OCI-LY7 (cell line): ENCODE results near the gene ZCCHC3. TPM values are rescaled to one million over a fixed set of nuclear protein-coding genes. Genes with fewer than 3 reads are reported as not detected.

ENCODE experiments used
- BruUV-seq: library from RNA; stranded (reverse); fragments of 400-500 nt; replicated peaks from 2 replicates; lab custom pipeline; 2021; lab: Mats Ljungman, UMichigan
- CTCF ChIA-PET: fragments of 300-600 bp; sonication (Branson Sonifier 250); formaldehyde crosslinking; loops from one replicate; lab custom pipeline; 2022; ENCODE audit warnings: antibody characterized with exemption; ENCODE audit not compliant: unreplicated experiment; lab: Charles Lee
- POLR2A ChIA-PET: fragments of 300-600 bp; sonication (Branson Sonifier 250); formaldehyde crosslinking; loops from one replicate; lab custom pipeline; 2022; ENCODE audit warnings: antibody characterized with exemption; lab: Charles Lee
- DNase-seq: peaks from one replicate; pipeline ENCODE4 v3.0.0-alpha.2; 2015; ENCODE audit warnings: low spot score
- H2AFZ ChIP-seq: fragments of 200-600 bp; sonication (generic), shearing (Covaris generic); 2 replicates; pipeline ENCODE4 v1.6.1; 2014; ENCODE audit warnings: mild to moderate bottlenecking, antibody characterized with exemption, low read length, moderate library complexity
- H3K27ac ChIP-seq: fragments of 200-600 bp; sonication (generic); 2 replicates; pipeline ENCODE4 v1.5.1; 2014; ENCODE audit warnings: mixed run types, low read depth, mild to moderate bottlenecking, moderate library complexity, low read length, inconsistent platforms; ENCODE audit not compliant: poor library complexity, severe bottlenecking
- H3K36me3 ChIP-seq: fragments of 200-600 bp; sonication (generic); 2 replicates; pipeline ENCODE4 v1.6.1; 2014; ENCODE audit warnings: mild to moderate bottlenecking, antibody characterized with exemption, low read length, moderate library complexity, mixed read lengths; ENCODE audit not compliant: insufficient read depth
- H3K4me1 ChIP-seq: fragments of 200-600 bp; sonication (generic); 2 replicates; pipeline ENCODE4 v1.5.1; 2014; ENCODE audit warnings: mild to moderate bottlenecking, low read length; ENCODE audit not compliant: insufficient read depth, poor library complexity, severe bottlenecking
- H3K4me2 ChIP-seq: fragments of 200-600 bp; sonication (generic); 2 replicates; pipeline ENCODE4 v1.6.1; 2014; ENCODE audit warnings: mild to moderate bottlenecking, low read length
- H3K4me3 ChIP-seq: fragments of 200-600 bp; sonication (generic); 2 replicates; pipeline ENCODE4 v1.5.1; 2014; ENCODE audit warnings: mild to moderate bottlenecking, low read depth, low read length; ENCODE audit not compliant: poor library complexity, severe bottlenecking
- H3K79me2 ChIP-seq: fragments of 200-600 bp; sonication (generic); 2 replicates; pipeline ENCODE4 v1.6.1; 2016; ENCODE audit warnings: low read depth, mild to moderate bottlenecking, low read length, moderate library complexity, mixed read lengths; ENCODE audit not compliant: insufficient read depth
- H3K9me2 ChIP-seq: fragments of 200-600 bp; sonication (generic); 2 replicates; pipeline ENCODE4 v1.6.1; 2016; ENCODE audit warnings: mild to moderate bottlenecking, low read length, mixed read lengths; ENCODE audit not compliant: insufficient read depth
- H3K9me3 ChIP-seq: fragments of 200-600 bp; sonication (generic); 2 replicates; pipeline ENCODE4 v1.6.1; 2014; ENCODE audit warnings: mild to moderate bottlenecking, mixed run types, low read length, mixed read lengths
- H4K20me1 ChIP-seq: fragments of 200-600 bp; sonication (generic); 2 replicates; pipeline ENCODE4 v1.6.1; 2014; ENCODE audit warnings: mild to moderate bottlenecking, antibody characterized with exemption, low read length, moderate library complexity, mixed read lengths; ENCODE audit not compliant: insufficient read depth
- EZH2phosphoT487 ChIP-seq: fragments of 200-600 bp; sonication (generic); IDR thresholded peaks from 2 replicates; pipeline ENCODE4 v1.6.1; 2018; ENCODE audit warnings: low read depth, borderline replicate concordance, mild to moderate bottlenecking, mixed run types, antibody characterized with exemption, low read length, moderate library complexity, mixed read lengths
- intact Hi-C: fragments of 100-400 bp; cut with micrococcal nuclease; formaldehyde crosslinking; loops from one replicate; pipeline ENCODE4 v1.10.0; 2022; ENCODE audit not compliant: unreplicated experiment
- total RNA-seq, 2 experiments: library from RNA; depleted of rRNA in 1 of 2; stranded (reverse); fragments of >200 nt in 1 of 2; shearing (Covaris generic) in 1 of 2; gene quantifications; 2 replicates each; pipeline ENCODE4 v1.2.3, GENCODE V29; 2014 to 2022
- TF ChIP-seq, protein P1 (sequence below): fragments of 200-600 bp; sonication (generic); conservative IDR thresholded peaks from 2 replicates; pipeline ENCODE4 v1.5.1; 2014; ENCODE audit warnings: mild to moderate bottlenecking, antibody characterized with exemption, low read length, moderate library complexity, mixed read lengths

The ZCCHC3 gene
- total RNA-seq, 2 experiments from 2014 or later, result 35.6 to 45.3 TPM

DNA sequence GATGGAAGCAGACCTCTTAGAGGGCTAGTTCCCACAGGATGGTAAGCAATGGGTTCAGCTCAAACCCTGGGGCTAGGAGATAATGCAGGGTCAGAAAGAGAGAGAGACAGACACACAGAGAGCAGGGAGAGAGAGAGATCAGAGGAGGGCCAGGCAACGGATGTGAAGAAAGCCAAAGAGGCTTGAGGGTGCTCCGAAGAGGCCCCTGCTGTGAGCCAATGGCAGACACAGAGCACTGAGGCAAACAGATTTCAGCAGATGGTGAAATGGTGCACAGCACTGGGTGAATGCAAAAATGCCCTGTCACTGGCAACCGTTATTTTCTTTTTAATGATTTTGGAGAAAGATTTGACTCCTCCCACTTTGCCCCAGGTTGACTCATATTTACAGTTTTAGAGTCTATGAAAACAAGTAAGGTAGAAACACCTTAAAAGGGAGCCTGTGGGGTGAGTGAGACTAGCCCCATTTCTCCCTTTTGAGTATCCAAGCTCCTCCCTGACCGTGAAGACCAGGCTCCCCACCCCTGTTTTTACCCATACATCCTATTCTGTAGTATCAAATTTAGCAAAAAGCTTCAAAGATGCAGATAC lies 39.0 kb upstream of the ZCCHC3 start:
- H3K4me3 ChIP-seq, result no peak overlapping the region
- BruUV-seq, result no TSS peak
- no peaks in the 10 kb centered on the region for H3K9me3 ChIP-seq
- CTCF ChIA-PET, result interaction anchor here (0.6 kb wide), 1 partner anchor 17 kb away, joined by 6 read pairs; no protein-coding TSS in a partner anchor
- POLR2A ChIA-PET, result interaction anchor here (0.7 to 1.2 kb wide), 2 partner anchors 9 to 10 kb away, joined by 3 to 8 read pairs; no protein-coding TSS in a partner anchor
- no peak overlapping the region for H2AFZ ChIP-seq
- no peaks in the 10 kb centered on the region for H3K4me1 ChIP-seq
- TF ChIP-seq, protein P1, sequence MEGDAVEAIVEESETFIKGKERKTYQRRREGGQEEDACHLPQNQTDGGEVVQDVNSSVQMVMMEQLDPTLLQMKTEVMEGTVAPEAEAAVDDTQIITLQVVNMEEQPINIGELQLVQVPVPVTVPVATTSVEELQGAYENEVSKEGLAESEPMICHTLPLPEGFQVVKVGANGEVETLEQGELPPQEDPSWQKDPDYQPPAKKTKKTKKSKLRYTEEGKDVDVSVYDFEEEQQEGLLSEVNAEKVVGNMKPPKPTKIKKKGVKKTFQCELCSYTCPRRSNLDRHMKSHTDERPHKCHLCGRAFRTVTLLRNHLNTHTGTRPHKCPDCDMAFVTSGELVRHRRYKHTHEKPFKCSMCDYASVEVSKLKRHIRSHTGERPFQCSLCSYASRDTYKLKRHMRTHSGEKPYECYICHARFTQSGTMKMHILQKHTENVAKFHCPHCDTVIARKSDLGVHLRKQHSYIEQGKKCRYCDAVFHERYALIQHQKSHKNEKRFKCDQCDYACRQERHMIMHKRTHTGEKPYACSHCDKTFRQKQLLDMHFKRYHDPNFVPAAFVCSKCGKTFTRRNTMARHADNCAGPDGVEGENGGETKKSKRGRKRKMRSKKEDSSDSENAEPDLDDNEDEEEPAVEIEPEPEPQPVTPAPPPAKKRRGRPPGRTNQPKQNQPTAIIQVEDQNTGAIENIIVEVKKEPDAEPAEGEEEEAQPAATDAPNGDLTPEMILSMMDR, result no peak
- TF ChIP-seq EZH2phosphoT487, result no peak
- no peak overlapping the region for H3K4me2 ChIP-seq
- no peak overlapping the region for H3K27ac ChIP-seq
- no peak for DNase-seq
- intact Hi-C loops, result no loop called here
- H3K79me2 ChIP-seq, result no peaks in the 10 kb centered on the region
- no peaks in the 10 kb centered on the region for H3K36me3 ChIP-seq
- H3K9me2 ChIP-seq, result no peaks in the 10 kb centered on the region
- H4K20me1 ChIP-seq, result no peaks in the 10 kb centered on the region

DNA sequence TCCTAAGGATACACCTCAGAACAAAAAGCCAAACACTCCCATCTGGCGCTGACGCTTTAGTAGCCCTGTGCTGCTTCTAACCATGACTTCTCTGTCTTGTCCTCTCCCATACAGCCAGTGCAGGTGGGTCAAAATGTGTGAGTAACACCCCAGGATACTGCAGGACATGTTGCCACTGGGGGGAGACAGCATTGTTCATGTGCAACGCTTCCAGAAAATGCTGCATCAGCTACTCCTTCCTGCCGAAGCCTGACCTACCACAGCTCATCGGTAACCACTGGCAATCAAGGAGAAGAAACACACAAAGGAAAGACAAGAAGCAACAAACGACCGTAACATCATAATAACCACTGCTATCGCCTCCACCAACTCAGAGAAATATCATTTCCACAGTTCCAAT lies 38.4 kb upstream of the ZCCHC3 start:
- TF ChIP-seq, protein P1, result peak; percentile 65
- TF ChIP-seq EZH2phosphoT487, result no peak
- Histone ChIP-seq H3K9me2 (no peaks in the 10 kb centered on the region), H3K27ac (no peak overlapping the region), H3K4me1 (no peaks in the 10 kb centered on the region), H4K20me1 (no peaks in the 10 kb centered on the region), H3K4me2 (no peak overlapping the region), H3K36me3 (no peaks in the 10 kb centered on the region), H2AFZ (no peak overlapping the region), H3K9me3 (no peaks in the 10 kb centered on the region), H3K4me3 (no peak overlapping the region), H3K79me2 (no peaks in the 10 kb centered on the region)
- intact Hi-C loops, result no loop called here
- CTCF ChIA-PET, result interaction anchor here (0.6 kb wide), 1 partner anchor 18 kb away, joined by 6 read pairs; no protein-coding TSS in a partner anchor
- POLR2A ChIA-PET, result interaction anchor here (0.7 to 1.2 kb wide), 2 partner anchors 9 to 10 kb away, joined by 3 to 8 read pairs; no protein-coding TSS in a partner anchor
- DNase-seq, result peak; percentile 27
- no TSS peak for BruUV-seq

DNA sequence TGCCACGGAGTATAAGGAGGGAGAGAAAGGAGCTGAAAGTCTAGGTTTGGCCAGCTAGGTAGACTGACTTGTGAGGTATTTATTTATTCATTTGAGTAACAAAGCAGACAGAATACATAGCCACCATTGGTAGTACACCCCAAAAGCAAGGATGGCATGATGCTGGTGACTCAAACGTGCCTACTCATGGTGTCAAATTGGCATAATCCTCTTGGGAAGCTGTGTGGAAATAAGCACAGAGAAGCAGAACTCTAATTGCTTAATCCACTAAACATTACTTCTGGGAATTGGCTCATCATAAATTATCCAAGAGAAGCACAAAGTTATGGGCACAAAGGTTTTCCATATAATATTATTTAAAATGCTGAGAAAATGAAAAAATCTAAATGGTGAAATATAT lies 37.4 kb upstream of the ZCCHC3 start:
- ChIA-PET CTCF (no interaction called here), POLR2A (no interaction called here)
- TF ChIP-seq EZH2phosphoT487, result no peak
- TF ChIP-seq, protein P1, result no peak
- Histone ChIP-seq H3K4me3 (no peak overlapping the region), H2AFZ (no peak overlapping the region), H3K27ac (no peak overlapping the region), H3K4me1 (no peaks in the 10 kb centered on the region), H3K9me3 (no peaks in the 10 kb centered on the region), H4K20me1 (no peaks in the 10 kb centered on the region), H3K36me3 (no peaks in the 10 kb centered on the region), H3K79me2 (no peaks in the 10 kb centered on the region), H3K9me2 (no peaks in the 10 kb centered on the region), H3K4me2 (no peak overlapping the region)
- BruUV-seq, result no TSS peak
- intact Hi-C loops, result no loop called here
- no peak for DNase-seq
